LHCN-M2 (cell line): Measurements from ENCODE around the gene PPP4R3B. TPM values are rescaled to one million over a fixed set of nuclear protein-coding genes. Genes with fewer than 3 reads are reported as not detected.

Experiments
- DNase-seq: peaks from one replicate; pipeline ENCODE4 v3.0.0-alpha.2; 2012; ENCODE audit warnings: low read depth
- total RNA-seq: library from RNA; depleted of rRNA; stranded (reverse); fragments of >200 nt; gene quantifications from 2 replicates; pipeline ENCODE4 v1.2.3, GENCODE V29; 2014; rRNA removed

The PPP4R3B gene
- total RNA-seq, 1 experiment from 2014 or later: 42.7 TPM

- DNase-seq: peak; percentile 19
Measured at GRCh38 chr2:55519938-55520885, 97.2 kb downstream of the PPP4R3B start.

- DNase-seq: peak; percentile 4
Measured at GRCh38 chr2:55518841-55519165, 98.6 kb downstream of the PPP4R3B start.

- peak; percentile 66 for DNase-seq
Measured at GRCh38 chr2:55511508-55512124, 105.8 kb downstream of the PPP4R3B start.

- no peak for DNase-seq
Measured at GRCh38 chr2:55502590-55503141, 114.8 kb downstream of the PPP4R3B start.

GRCh38 chr2:55500025-55500424, 117.4 kb downstream of the PPP4R3B start:
- peak; percentile 66 for DNase-seq

GRCh38 chr2:55498582-55498981, 118.8 kb downstream of the PPP4R3B start:
- DNase-seq: peak; percentile 52

Other genes starting within 250 kb of the PPP4R3B start
- 67.1 and 77.1 TPM in 2 replicates for gene CCDC88A, start 197.8 kb downstream of the PPP4R3B start, total RNA-seq
- gene CFAP36, start 97.9 kb downstream of the PPP4R3B start, total RNA-seq: 25.1 and 28.4 TPM in 2 replicates
- gene PNPT1, start 76.2 kb upstream of the PPP4R3B start, total RNA-seq: 30.9 and 31.5 TPM in 2 replicates